Fibroblast of lung (primary cell): ENCODE results near the gene MOCOS. TPM values are rescaled to one million over a fixed set of nuclear protein-coding genes. Genes with fewer than 3 reads are reported as not detected.

ENCODE experiments used
- DNase-seq, 2 donors: peaks; one replicate each; pipeline versions ENCODE4 v3.0.0 to v3.0.0-alpha.2; 2010; ENCODE audit warnings: low read depth in 2 of 2
- H2AFZ ChIP-seq: 2 replicates; pipeline ENCODE4 v1.5.1; 2012; ENCODE audit warnings: low read length, control low read depth, inconsistent platforms
- H3K27ac ChIP-seq: 2 replicates; pipeline ENCODE4 v1.5.1; 2011; ENCODE audit warnings: low read length, control low read depth; ENCODE audit not compliant: insufficient read depth
- H3K27me3 ChIP-seq: 2 replicates; pipeline ENCODE4 v1.5.1; 2011; ENCODE audit warnings: mild to moderate bottlenecking, low read length; ENCODE audit not compliant: control insufficient read depth, insufficient read depth
- H3K36me3 ChIP-seq: 2 replicates; pipeline ENCODE4 v1.5.1; 2011; ENCODE audit warnings: low read length; ENCODE audit not compliant: control insufficient read depth, insufficient read depth
- H3K4me1 ChIP-seq: 2 replicates; pipeline ENCODE4 v1.5.1; 2011; ENCODE audit warnings: low read length; ENCODE audit not compliant: control insufficient read depth, insufficient read depth; ENCODE audit errors: extremely low read depth
- H3K4me2 ChIP-seq: 2 replicates; pipeline ENCODE4 v1.5.1; 2011; ENCODE audit warnings: low read length, control low read depth; ENCODE audit not compliant: insufficient read depth; ENCODE audit errors: extremely low read depth
- H3K4me3 ChIP-seq, 4 experiments: fragments of 200-600 bp in 1 of 4; sonication (generic) in 1 of 4; replicated peaks in 1 of 4; 2 replicates each; pipeline ENCODE4 v1.5.1; 2011 to 2016; ENCODE audit warnings: low read length in 4 of 4, low read depth in 3 of 4, mild to moderate bottlenecking in 3 of 4, control low read depth in 2 of 4, inconsistent platforms in 1 of 4, mixed read lengths in 1 of 4; ENCODE audit not compliant: insufficient read depth in 1 of 4; ENCODE audit errors: control extremely low read depth in 1 of 4
- H3K79me2 ChIP-seq: 2 replicates; pipeline ENCODE4 v1.5.1; 2012; ENCODE audit warnings: mild to moderate bottlenecking, low read length, inconsistent platforms; ENCODE audit not compliant: control insufficient read depth, insufficient read depth
- H3K9ac ChIP-seq: 2 replicates; pipeline ENCODE4 v1.5.1; 2011; ENCODE audit warnings: mild to moderate bottlenecking, low read length, control low read depth; ENCODE audit not compliant: insufficient read depth
- H3K9me3 ChIP-seq: 2 replicates; pipeline ENCODE4 v1.5.1; 2012; ENCODE audit warnings: low read depth, low read length; ENCODE audit not compliant: control insufficient read depth, insufficient read depth
- H4K20me1 ChIP-seq: 2 replicates; pipeline ENCODE4 v1.5.1; 2011; ENCODE audit warnings: low read length; ENCODE audit not compliant: control insufficient read depth, insufficient read depth; ENCODE audit errors: extremely low read depth
- EZH2 ChIP-seq: IDR thresholded peaks from 2 replicates; pipeline ENCODE4 v1.5.1; 2012; ENCODE audit warnings: low read length, control low read depth, mild to moderate bottlenecking; ENCODE audit errors: missing control alignments
- polyA plus RNA-seq, 2 donors: library from polyadenylated mRNA; depleted of rRNA in 1 of 2; stranded (reverse) in 1 of 2; unstranded in 1 of 2; fragments of >200 nt; gene quantifications; 2 replicates each; pipeline ENCODE4 v1.2.1, GENCODE V29; 2011 to 2012; ENCODE audit warnings: missing spikeins in 1 of 2
- total RNA-seq: library from RNA; depleted of rRNA; stranded (reverse); fragments of >200 nt; gene quantifications from 2 replicates; pipeline ENCODE4 v1.2.1, GENCODE V29; 2014
- TF ChIP-seq, protein P1 (sequence below), 2 donors: IDR thresholded peaks in 1 of 2; conservative IDR thresholded peaks in 1 of 2; 1 replicate in 1 of 2; 2 replicates in 1 of 2; pipeline ENCODE4 v1.5.1; 2011 to 2012; ENCODE audit warnings: low read length in 2 of 2, control low read depth in 1 of 2, inconsistent platforms in 1 of 2, low read depth in 1 of 2, mild to moderate bottlenecking in 1 of 2

The MOCOS gene
- total and polyA plus RNA-seq, 2 donors (not counting 1 experiment from before 2014, with no cell fraction given), result 2.0 to 13.9 TPM

GRCh38 chr18:36299015-36299414, 111.7 kb downstream of the MOCOS start:
- Histone ChIP-seq H3K4me1 (peaks cover 2% of the 10 kb centered on the region), H3K27me3 (peaks cover 2% of the 10 kb centered on the region), H3K9ac (no peak overlapping the region), H3K9me3 (no peaks in the 10 kb centered on the region), H4K20me1 (no peaks in the 10 kb centered on the region), H3K4me2 (no peak overlapping the region), H2AFZ (no peak overlapping the region), H3K27ac (no peak overlapping the region), H3K79me2 (no peaks in the 10 kb centered on the region), H3K36me3 (no peaks in the 10 kb centered on the region), H3K4me3 (no peak overlapping the region)
- DNase-seq, result no peak
- TF ChIP-seq, protein P1, sequence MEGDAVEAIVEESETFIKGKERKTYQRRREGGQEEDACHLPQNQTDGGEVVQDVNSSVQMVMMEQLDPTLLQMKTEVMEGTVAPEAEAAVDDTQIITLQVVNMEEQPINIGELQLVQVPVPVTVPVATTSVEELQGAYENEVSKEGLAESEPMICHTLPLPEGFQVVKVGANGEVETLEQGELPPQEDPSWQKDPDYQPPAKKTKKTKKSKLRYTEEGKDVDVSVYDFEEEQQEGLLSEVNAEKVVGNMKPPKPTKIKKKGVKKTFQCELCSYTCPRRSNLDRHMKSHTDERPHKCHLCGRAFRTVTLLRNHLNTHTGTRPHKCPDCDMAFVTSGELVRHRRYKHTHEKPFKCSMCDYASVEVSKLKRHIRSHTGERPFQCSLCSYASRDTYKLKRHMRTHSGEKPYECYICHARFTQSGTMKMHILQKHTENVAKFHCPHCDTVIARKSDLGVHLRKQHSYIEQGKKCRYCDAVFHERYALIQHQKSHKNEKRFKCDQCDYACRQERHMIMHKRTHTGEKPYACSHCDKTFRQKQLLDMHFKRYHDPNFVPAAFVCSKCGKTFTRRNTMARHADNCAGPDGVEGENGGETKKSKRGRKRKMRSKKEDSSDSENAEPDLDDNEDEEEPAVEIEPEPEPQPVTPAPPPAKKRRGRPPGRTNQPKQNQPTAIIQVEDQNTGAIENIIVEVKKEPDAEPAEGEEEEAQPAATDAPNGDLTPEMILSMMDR (conservative IDR thresholded peaks at IDR 0.05 in 1 of 2, IDR thresholded peaks at IDR 0.05 in 1 of 2; ENCODE audit: low read depth in 1 of 2, low read length in 2 of 2), result no peak
- no peak for TF ChIP-seq EZH2

- Histone ChIP-seq H3K27me3 (peaks cover 2% of the 10 kb centered on the region), H3K4me2 (no peak overlapping the region), H3K4me3 (no peak overlapping the region), H3K27ac (no peak overlapping the region), H4K20me1 (no peaks in the 10 kb centered on the region), H3K36me3 (no peaks in the 10 kb centered on the region), H3K9me3 (no peaks in the 10 kb centered on the region), H3K4me1 (no peaks in the 10 kb centered on the region), H3K9ac (no peak overlapping the region), H2AFZ (no peak overlapping the region), H3K79me2 (no peaks in the 10 kb centered on the region)
- DNase-seq, result no peak
- TF ChIP-seq, protein P1 (conservative IDR thresholded peaks at IDR 0.05 in 1 of 2, IDR thresholded peaks at IDR 0.05 in 1 of 2; ENCODE audit: low read depth in 1 of 2, low read length in 2 of 2), result no peak
- TF ChIP-seq EZH2, result no peak
These were observed 112.9 kb downstream of the MOCOS start for GRCh38 chr18:36300211-36300610.

DNA sequence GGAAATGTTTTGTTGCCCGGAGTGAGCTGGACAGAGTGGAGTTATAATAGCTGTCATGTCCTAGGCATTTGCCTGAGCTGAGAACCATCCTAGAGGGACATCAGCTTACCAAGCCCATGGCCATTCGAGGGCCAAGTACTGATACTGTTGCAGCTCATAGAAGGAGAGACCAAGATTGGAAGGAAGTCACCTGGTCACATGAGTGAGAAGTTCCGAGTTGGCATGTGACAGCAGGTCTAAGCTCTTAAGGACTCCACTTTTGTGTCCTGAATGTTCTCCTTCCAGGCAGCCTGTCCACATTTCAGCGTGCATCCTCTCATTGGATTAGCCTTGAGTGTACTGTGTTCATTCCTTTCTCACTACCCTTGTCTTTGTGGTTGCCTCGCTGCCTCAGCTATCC, 114.6 kb downstream of the MOCOS start:
- peaks cover 2% of the 10 kb centered on the region for H3K27me3 ChIP-seq
- no peak for TF ChIP-seq EZH2
- TF ChIP-seq, protein P1 (conservative IDR thresholded peaks at IDR 0.05 in 1 of 2, IDR thresholded peaks at IDR 0.05 in 1 of 2; ENCODE audit: low read depth in 1 of 2, low read length in 2 of 2), result no peak
- no peak for DNase-seq
- H3K9me3 ChIP-seq, result no peaks in the 10 kb centered on the region
- no peak overlapping the region for H2AFZ ChIP-seq
- H3K79me2 ChIP-seq, result no peaks in the 10 kb centered on the region
- H4K20me1 ChIP-seq, result no peaks in the 10 kb centered on the region
- no peaks in the 10 kb centered on the region for H3K4me1 ChIP-seq
- H3K4me2 ChIP-seq, result no peak overlapping the region
- H3K9ac ChIP-seq, result no peak overlapping the region
- H3K36me3 ChIP-seq, result no peaks in the 10 kb centered on the region
- H3K4me3 ChIP-seq, result no peak overlapping the region
- no peak overlapping the region for H3K27ac ChIP-seq
